ENCODE measurements around the gene PRKCZ.

PRKCZ gene

DNA sequence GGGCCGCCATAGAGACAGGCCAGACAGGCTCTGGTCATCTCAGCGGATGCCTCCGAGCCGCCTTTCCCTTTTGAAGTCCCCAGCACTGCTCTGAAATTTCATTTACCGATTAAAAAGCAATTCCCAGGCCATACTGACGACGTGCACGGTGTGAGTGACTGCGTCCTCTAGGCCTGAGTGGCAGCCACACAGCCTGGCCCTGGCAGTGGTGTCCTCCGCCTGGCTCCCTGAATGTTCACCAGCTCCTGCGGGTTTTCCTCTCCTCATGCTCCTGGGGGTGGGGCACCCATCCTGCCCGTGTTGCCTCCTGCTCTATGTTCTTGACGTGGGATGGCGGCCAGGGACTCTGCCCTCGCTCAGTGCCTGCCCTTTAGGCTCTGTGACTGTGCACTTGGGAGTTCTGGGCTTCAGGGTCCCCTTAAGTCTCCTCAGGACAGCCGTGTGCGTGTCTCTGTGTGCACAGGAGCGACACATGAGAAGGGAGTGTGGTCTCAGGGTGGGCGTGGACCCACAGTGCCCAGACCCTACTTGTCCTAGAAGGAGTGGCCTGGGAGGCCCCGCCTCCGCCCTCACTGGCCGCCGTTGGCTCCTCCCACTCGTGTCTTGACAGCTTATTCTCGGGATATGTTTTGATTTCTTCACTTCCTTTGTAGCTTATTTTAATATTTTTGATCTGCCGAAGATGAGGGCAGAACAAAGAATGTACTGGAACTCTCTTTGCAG lies 181.5 kb downstream of the PRKCZ start:
- Histone ChIP-seq H3K27me3 (ENCODE audit: insufficient read depth, low read length) (no peaks in the 10 kb centered on the region), H2BK120ac (ENCODE audit: insufficient read depth, low read length, poor library complexity) (no peak overlapping the region), H3K4me1 (ENCODE audit: control insufficient read depth in 1 of 2, insufficient read depth in 2 of 2, low read length in 2 of 2) (peaks cover 39 to 51% of the 10 kb centered on the region in 2 experiments), H3K23ac (ENCODE audit: low read length) (no peak overlapping the region), H4K12ac (ENCODE audit: low read depth, low read length) (no peak overlapping the region), H3K4me3 (ENCODE audit: low read depth, low read length) (peak overlapping the region; percentile 66), H4K91ac (ENCODE audit: low read depth, low read length) (no peak overlapping the region), H3K9me3 (ENCODE audit: insufficient read depth, low read depth, low read length) (peaks cover 1% of the 10 kb centered on the region), H3K36me3 (ENCODE audit: control insufficient read depth in 1 of 2, insufficient read depth in 2 of 2, low read length in 2 of 2) (peaks cover 2 to 11% of the 10 kb centered on the region in 2 experiments), H3K79me2 (ENCODE audit: control insufficient read depth, insufficient read depth, low read length, poor library complexity) (peaks cover 76% of the 10 kb centered on the region), H3K4ac (ENCODE audit: low read depth, low read length) (peak overlapping the region; percentile 66), H2BK12ac (ENCODE audit: low read length) (no peak overlapping the region), H2AFZ (ENCODE audit: insufficient read depth, low read length, poor library complexity) (peak overlapping the region; percentile 2), H3K79me1 (ENCODE audit: low read length) (peaks cover 22% of the 10 kb centered on the region), H2AK5ac (ENCODE audit: low read length) (peak overlapping the region; percentile 27), H2BK5ac (ENCODE audit: low read depth, low read length, poor library complexity) (no peak overlapping the region), H3K18ac (ENCODE audit: low read length) (peak overlapping the region; percentile 8), H3K14ac (ENCODE audit: low read length) (peak overlapping the region; percentile 21), H3K9ac (ENCODE audit: low read length) (no peak overlapping the region), H3K4me2 (ENCODE audit: low read length) (peak overlapping the region; percentile 74), H4K8ac (ENCODE audit: low read depth, low read length) (no peak overlapping the region), H3K27ac (ENCODE audit: low read depth, low read length) (no peak overlapping the region)
- peak; percentile 64 to 77 for DNase-seq
- WGBS (ENCODE audit: extremely low coverage, insufficient coverage, insufficient read length): no CpG with 5 or more reads among the region's 26 CpGs

DNA sequence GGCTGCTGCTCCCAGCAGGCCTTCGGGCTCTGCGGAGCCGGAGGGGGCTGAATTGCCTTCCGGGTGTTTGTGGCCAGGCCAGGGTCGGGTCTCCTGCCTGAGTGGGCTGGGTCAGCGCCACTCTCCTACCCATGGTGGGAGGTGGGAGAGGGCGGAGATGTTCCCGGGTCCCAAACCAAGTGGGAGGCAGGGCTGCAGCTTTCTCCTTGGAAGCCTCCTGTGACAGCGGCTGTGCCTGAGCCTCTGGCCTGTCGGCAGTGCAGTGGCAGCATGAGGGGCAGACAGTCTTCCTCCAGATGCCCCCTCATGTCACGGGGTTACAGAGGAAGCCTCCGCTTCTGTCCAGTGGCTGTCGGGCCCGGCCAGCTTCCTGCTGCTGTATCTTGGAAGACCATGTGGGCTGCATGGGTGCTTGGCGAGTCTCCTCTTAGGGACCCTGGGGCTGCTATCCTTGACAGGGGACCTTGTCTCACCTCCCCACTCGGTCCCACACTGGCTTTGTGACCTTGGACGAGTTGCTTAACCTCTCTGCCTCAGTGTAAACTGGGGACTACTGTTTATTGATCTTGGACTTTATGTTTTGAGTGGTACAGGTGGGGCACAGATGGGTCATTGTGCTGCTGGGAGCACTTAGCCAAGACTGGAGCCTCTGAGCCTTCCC lies 182.2 kb downstream of the PRKCZ start:
- H4K12ac ChIP-seq (ENCODE audit: low read depth, low read length): no peak overlapping the region
- H3K4me3 ChIP-seq (ENCODE audit: low read depth, low read length): no peak overlapping the region
- peak overlapping the region; percentile 19 for H3K27ac ChIP-seq (ENCODE audit: low read depth, low read length)
- H3K18ac ChIP-seq (ENCODE audit: low read length): no peak overlapping the region
- no peak overlapping the region for H4K8ac ChIP-seq (ENCODE audit: low read depth, low read length)
- peaks cover 6 to 18% of the 10 kb centered on the region in 2 experiments for H3K36me3 ChIP-seq (ENCODE audit: control insufficient read depth in 1 of 2, insufficient read depth in 2 of 2, low read length in 2 of 2)
- peaks cover 1% of the 10 kb centered on the region for H3K9me3 ChIP-seq (ENCODE audit: insufficient read depth, low read depth, low read length)
- no peak overlapping the region for H3K9ac ChIP-seq (ENCODE audit: low read length)
- peaks cover 15% of the 10 kb centered on the region for H3K79me1 ChIP-seq (ENCODE audit: low read length)
- H3K4ac ChIP-seq (ENCODE audit: low read depth, low read length): peak overlapping the region; percentile 66
- H3K4me2 ChIP-seq (ENCODE audit: low read length): peak overlapping the region; percentile 12
- no peak overlapping the region for H3K14ac ChIP-seq (ENCODE audit: low read length)
- peaks cover 77% of the 10 kb centered on the region for H3K79me2 ChIP-seq (ENCODE audit: control insufficient read depth, insufficient read depth, low read length, poor library complexity)
- no peak overlapping the region for H2AFZ ChIP-seq (ENCODE audit: insufficient read depth, low read length, poor library complexity)
- H3K4me1 ChIP-seq (ENCODE audit: control insufficient read depth in 1 of 2, insufficient read depth in 2 of 2, low read length in 2 of 2): peaks cover 36 to 48% of the 10 kb centered on the region in 2 experiments
- no peak overlapping the region for H3K23ac ChIP-seq (ENCODE audit: low read length)
- H3K27me3 ChIP-seq (ENCODE audit: insufficient read depth, low read length): no peaks in the 10 kb centered on the region
- no peak overlapping the region for H2BK120ac ChIP-seq (ENCODE audit: insufficient read depth, low read length, poor library complexity)
- H4K91ac ChIP-seq (ENCODE audit: low read depth, low read length): no peak overlapping the region
- WGBS (ENCODE audit: extremely low coverage, insufficient coverage, insufficient read length): no CpG with 5 or more reads among the region's 17 CpGs
- no peak overlapping the region for H2BK5ac ChIP-seq (ENCODE audit: low read depth, low read length, poor library complexity)
- no peak overlapping the region for H2AK5ac ChIP-seq (ENCODE audit: low read length)
- DNase-seq: no peak
- H2BK12ac ChIP-seq (ENCODE audit: low read length): no peak overlapping the region

DNA sequence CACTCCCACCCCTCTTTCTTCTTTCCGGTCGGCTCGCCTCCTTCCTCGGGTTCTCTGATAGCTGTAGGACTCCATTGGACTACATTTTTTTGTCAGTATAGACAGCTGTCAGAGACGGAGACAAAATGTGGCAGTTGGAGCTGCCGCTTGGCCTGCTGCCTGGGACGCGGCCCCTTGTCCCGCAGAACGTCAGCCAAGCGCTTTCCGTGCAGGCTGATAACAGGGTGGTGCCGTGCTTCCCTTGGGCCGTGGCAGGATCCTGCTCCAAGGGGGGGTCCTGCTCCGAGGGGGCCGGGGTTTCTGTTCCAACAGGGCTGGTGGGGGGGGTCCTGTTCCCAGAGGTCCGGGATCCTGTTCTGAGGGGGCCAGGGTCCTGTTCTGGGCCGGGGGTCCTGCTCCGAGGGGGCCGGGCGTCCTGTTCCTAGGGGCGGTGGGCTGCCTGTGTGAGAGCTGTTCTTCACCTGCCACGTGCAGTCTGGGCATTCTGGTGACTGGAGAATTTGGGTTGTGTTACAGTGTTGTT lies 182.8 kb downstream of the PRKCZ start:
- Histone ChIP-seq H4K12ac (ENCODE audit: low read depth, low read length) (no peak overlapping the region), H3K23ac (ENCODE audit: low read length) (no peak overlapping the region), H3K4me3 (ENCODE audit: low read depth, low read length) (peak overlapping the region; percentile 38), H3K36me3 (ENCODE audit: control insufficient read depth in 1 of 2, insufficient read depth in 2 of 2, low read length in 2 of 2) (peaks cover 6 to 22% of the 10 kb centered on the region in 2 experiments), H3K9me3 (ENCODE audit: insufficient read depth, low read depth, low read length) (peaks cover 1% of the 10 kb centered on the region), H2AK5ac (ENCODE audit: low read length) (no peak overlapping the region), H3K18ac (ENCODE audit: low read length) (no peak overlapping the region), H2BK12ac (ENCODE audit: low read length) (no peak overlapping the region), H3K27me3 (ENCODE audit: insufficient read depth, low read length) (no peaks in the 10 kb centered on the region), H3K4ac (ENCODE audit: low read depth, low read length) (peak overlapping the region; percentile 66), H4K91ac (ENCODE audit: low read depth, low read length) (no peak overlapping the region), H3K4me1 (ENCODE audit: control insufficient read depth in 1 of 2, insufficient read depth in 2 of 2, low read length in 2 of 2) (peaks cover 36 to 48% of the 10 kb centered on the region in 2 experiments), H3K9ac (ENCODE audit: low read length) (no peak overlapping the region), H3K79me2 (ENCODE audit: control insufficient read depth, insufficient read depth, low read length, poor library complexity) (peaks cover 81% of the 10 kb centered on the region), H3K27ac (ENCODE audit: low read depth, low read length) (no peak overlapping the region), H3K79me1 (ENCODE audit: low read length) (peaks cover 15% of the 10 kb centered on the region), H3K14ac (ENCODE audit: low read length) (no peak overlapping the region), H3K4me2 (ENCODE audit: low read length) (no peak overlapping the region), H2BK5ac (ENCODE audit: low read depth, low read length, poor library complexity) (no peak overlapping the region), H2AFZ (ENCODE audit: insufficient read depth, low read length, poor library complexity) (no peak overlapping the region), H2BK120ac (ENCODE audit: insufficient read depth, low read length, poor library complexity) (no peak overlapping the region), H4K8ac (ENCODE audit: low read depth, low read length) (no peak overlapping the region)
- no CpG with 5 or more reads among the region's 23 CpGs for WGBS (ENCODE audit: extremely low coverage, insufficient coverage, insufficient read length)
- DNase-seq: peak in 1 of 2 donors; percentile 24

DNA sequence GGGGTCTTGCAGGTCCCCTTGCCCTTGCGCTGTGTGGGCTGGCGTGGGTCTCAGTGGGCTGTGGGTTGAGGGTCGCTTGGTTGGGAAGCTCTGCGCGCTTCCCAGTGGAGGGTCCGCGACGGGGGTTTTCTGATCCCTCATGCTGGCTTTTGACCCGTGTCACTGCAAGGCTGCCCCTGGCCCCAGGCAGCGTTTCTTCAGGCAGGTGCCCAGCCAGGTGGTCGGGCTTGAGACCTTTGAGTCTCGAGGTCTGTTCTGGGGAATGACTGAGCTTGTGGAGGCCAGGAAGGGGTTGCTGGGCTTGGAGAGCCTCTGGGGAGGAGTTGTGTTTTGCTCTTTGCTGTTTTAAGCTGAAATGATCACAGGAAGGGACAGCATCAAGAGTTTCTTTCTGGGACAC lies 183.3 kb downstream of the PRKCZ start:
- peak in 1 of 2 donors; percentile 19 for DNase-seq
- H3K4me2 ChIP-seq (ENCODE audit: low read length): peak overlapping the region; percentile 28
- peak overlapping the region; percentile 5 for H4K91ac ChIP-seq (ENCODE audit: low read depth, low read length)
- H4K8ac ChIP-seq (ENCODE audit: low read depth, low read length): no peak overlapping the region
- H2AK5ac ChIP-seq (ENCODE audit: low read length): no peak overlapping the region
- H3K27ac ChIP-seq (ENCODE audit: low read depth, low read length): peak overlapping the region; percentile 31
- H3K27me3 ChIP-seq (ENCODE audit: insufficient read depth, low read length): no peaks in the 10 kb centered on the region
- no peak overlapping the region for H4K12ac ChIP-seq (ENCODE audit: low read depth, low read length)
- no peak overlapping the region for H2BK12ac ChIP-seq (ENCODE audit: low read length)
- H3K23ac ChIP-seq (ENCODE audit: low read length): no peak overlapping the region
- peaks cover 9 to 25% of the 10 kb centered on the region in 2 experiments for H3K36me3 ChIP-seq (ENCODE audit: control insufficient read depth in 1 of 2, insufficient read depth in 2 of 2, low read length in 2 of 2)
- peak overlapping the region; percentile 66 for H3K4ac ChIP-seq (ENCODE audit: low read depth, low read length)
- peaks cover 86% of the 10 kb centered on the region for H3K79me2 ChIP-seq (ENCODE audit: control insufficient read depth, insufficient read depth, low read length, poor library complexity)
- H3K18ac ChIP-seq (ENCODE audit: low read length): no peak overlapping the region
- no peak overlapping the region for H3K9ac ChIP-seq (ENCODE audit: low read length)
- peak overlapping the region; percentile 38 for H3K14ac ChIP-seq (ENCODE audit: low read length)
- H3K79me1 ChIP-seq (ENCODE audit: low read length): peaks cover 15% of the 10 kb centered on the region
- peaks cover 1% of the 10 kb centered on the region for H3K9me3 ChIP-seq (ENCODE audit: insufficient read depth, low read depth, low read length)
- WGBS (ENCODE audit: extremely low coverage, insufficient coverage, insufficient read length): no CpG with 5 or more reads among the region's 12 CpGs
- no peak overlapping the region for H3K4me3 ChIP-seq (ENCODE audit: low read depth, low read length)
- peaks cover 36 to 48% of the 10 kb centered on the region in 2 experiments for H3K4me1 ChIP-seq (ENCODE audit: control insufficient read depth in 1 of 2, insufficient read depth in 2 of 2, low read length in 2 of 2)
- no peak overlapping the region for H2BK120ac ChIP-seq (ENCODE audit: insufficient read depth, low read length, poor library complexity)
- no peak overlapping the region for H2BK5ac ChIP-seq (ENCODE audit: low read depth, low read length, poor library complexity)
- H2AFZ ChIP-seq (ENCODE audit: insufficient read depth, low read length, poor library complexity): no peak overlapping the region
